ENCODE results near the gene PGLYRP3. TPM values are rescaled to one million over a fixed set of nuclear protein-coding genes. Genes with fewer than 3 reads are reported as not detected.
A peak's percentile ranks its signal among the peaks of the same experiment; 100 is the strongest.

The PGLYRP3 gene
- total RNA-seq, 1 donor from 2014 or later, result not detected

DNA sequence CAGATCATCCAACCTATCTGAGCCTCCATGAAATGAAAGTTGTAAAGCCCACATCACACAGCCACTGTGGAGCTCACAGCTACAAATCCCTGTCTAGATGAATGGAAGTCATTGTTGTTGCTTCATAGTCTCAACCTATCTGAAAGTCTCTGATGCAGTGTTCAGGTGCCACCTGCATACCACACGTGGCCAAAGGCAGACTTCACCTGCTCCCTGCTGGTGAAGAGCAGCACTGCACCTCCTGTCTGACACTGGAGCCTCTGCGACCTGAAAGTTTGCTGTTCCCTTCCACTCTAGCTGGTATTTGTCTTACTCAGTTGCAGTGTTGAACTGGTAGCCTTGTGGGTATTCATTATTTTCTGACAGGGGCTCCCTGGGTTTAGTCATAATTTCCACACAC, 34.9 kb downstream of the PGLYRP3 start:
- H3K4me1 Mint-ChIP-seq (ENCODE audit: low read depth, unreplicated experiment), result no peaks in the 10 kb centered on the region
- Histone ChIP-seq H3K36me3 (ENCODE audit: insufficient read depth, low read length) (no peaks in the 10 kb centered on the region), H3K4me1 (ENCODE audit: insufficient read depth, low read length) (no peaks in the 10 kb centered on the region), H2AFZ (ENCODE audit: low read depth, low read length) (no peak overlapping the region), H3K79me2 (ENCODE audit: insufficient read depth, low read length) (no peaks in the 10 kb centered on the region), H3K9me3 (ENCODE audit: insufficient read depth, low read depth, low read length) (no peaks in the 10 kb centered on the region), H3K27me3 (ENCODE audit: insufficient read depth, low read length) (no peaks in the 10 kb centered on the region), H3K9ac (ENCODE audit: low read length) (no peak overlapping the region), H4K20me1 (ENCODE audit: insufficient read depth, low read length) (no peaks in the 10 kb centered on the region), H3K27ac (ENCODE audit: low read depth, low read length) (no peak overlapping the region), H3K4me2 (ENCODE audit: low read length) (no peak overlapping the region), H3K4me3 (ENCODE audit: insufficient read depth, low read depth, low read length) (no peak overlapping the region)
- no peak for TF ChIP-seq EZH2 (IDR thresholded peaks at IDR 0.05; ENCODE audit: insufficient read depth, low read length)
- TF ChIP-seq, protein P1, sequence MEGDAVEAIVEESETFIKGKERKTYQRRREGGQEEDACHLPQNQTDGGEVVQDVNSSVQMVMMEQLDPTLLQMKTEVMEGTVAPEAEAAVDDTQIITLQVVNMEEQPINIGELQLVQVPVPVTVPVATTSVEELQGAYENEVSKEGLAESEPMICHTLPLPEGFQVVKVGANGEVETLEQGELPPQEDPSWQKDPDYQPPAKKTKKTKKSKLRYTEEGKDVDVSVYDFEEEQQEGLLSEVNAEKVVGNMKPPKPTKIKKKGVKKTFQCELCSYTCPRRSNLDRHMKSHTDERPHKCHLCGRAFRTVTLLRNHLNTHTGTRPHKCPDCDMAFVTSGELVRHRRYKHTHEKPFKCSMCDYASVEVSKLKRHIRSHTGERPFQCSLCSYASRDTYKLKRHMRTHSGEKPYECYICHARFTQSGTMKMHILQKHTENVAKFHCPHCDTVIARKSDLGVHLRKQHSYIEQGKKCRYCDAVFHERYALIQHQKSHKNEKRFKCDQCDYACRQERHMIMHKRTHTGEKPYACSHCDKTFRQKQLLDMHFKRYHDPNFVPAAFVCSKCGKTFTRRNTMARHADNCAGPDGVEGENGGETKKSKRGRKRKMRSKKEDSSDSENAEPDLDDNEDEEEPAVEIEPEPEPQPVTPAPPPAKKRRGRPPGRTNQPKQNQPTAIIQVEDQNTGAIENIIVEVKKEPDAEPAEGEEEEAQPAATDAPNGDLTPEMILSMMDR (IDR thresholded peaks at IDR 0.05; ENCODE audit: insufficient read depth, low read depth, low read length), result peak; percentile 32
- no peak overlapping the region for H3K27ac Mint-ChIP-seq (ENCODE audit: unreplicated experiment)
- no peaks in the 10 kb centered on the region for H3K9me3 Mint-ChIP-seq (ENCODE audit: unreplicated experiment)
- H3K36me3 Mint-ChIP-seq (ENCODE audit: low read depth, unreplicated experiment), result no peaks in the 10 kb centered on the region
- DNase-seq (ENCODE audit: low read depth) (no peak), FAIRE-seq (no peak)
- H3K27me3 Mint-ChIP-seq (ENCODE audit: low read depth, unreplicated experiment), result peaks cover 15% of the 10 kb centered on the region
- no peak overlapping the region for H3K4me3 Mint-ChIP-seq (ENCODE audit: unreplicated experiment)

DNA sequence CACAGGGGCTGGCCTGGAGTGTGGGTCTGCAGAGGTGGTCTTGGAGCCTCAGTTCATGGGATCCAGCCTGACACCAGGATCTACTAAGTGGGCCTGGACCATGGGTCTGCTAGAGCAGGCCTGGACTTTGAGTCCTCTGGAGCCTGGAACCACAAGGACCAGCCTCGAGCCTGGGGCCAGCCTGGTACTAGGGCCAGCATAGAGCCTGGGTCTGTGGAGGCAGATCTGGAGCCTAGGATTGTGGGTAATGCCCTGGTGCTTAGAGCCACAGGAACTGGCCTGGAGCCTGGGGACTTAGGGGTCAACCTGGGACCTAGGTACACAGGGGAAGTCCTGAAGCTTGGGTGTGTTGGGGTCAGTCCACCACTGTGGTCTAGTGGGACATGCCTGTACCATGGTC, 40.6 kb downstream of the PGLYRP3 start:
- DNase-seq (ENCODE audit: low read depth) (no peak), FAIRE-seq (no peak)
- H3K4me1 ChIP-seq (ENCODE audit: insufficient read depth, low read length), result no peaks in the 10 kb centered on the region
- H3K9ac ChIP-seq (ENCODE audit: low read length), result no peak overlapping the region
- Mint-ChIP-seq H3K4me1 (ENCODE audit: low read depth, unreplicated experiment) (no peaks in the 10 kb centered on the region), H3K4me3 (ENCODE audit: unreplicated experiment) (no peak overlapping the region), H3K27me3 (ENCODE audit: low read depth, unreplicated experiment) (no peaks in the 10 kb centered on the region), H3K27ac (ENCODE audit: unreplicated experiment) (no peak overlapping the region), H3K9me3 (ENCODE audit: unreplicated experiment) (no peaks in the 10 kb centered on the region), H3K36me3 (ENCODE audit: low read depth, unreplicated experiment) (no peaks in the 10 kb centered on the region)
- no peak overlapping the region for H2AFZ ChIP-seq (ENCODE audit: low read depth, low read length)
- no peak overlapping the region for H3K27ac ChIP-seq (ENCODE audit: low read depth, low read length)
- TF ChIP-seq, protein P1 (IDR thresholded peaks at IDR 0.05; ENCODE audit: insufficient read depth, low read depth, low read length), result no peak
- H3K4me3 ChIP-seq (ENCODE audit: insufficient read depth, low read depth, low read length), result no peak overlapping the region
- no peak overlapping the region for H3K4me2 ChIP-seq (ENCODE audit: low read length)
- no peaks in the 10 kb centered on the region for H4K20me1 ChIP-seq (ENCODE audit: insufficient read depth, low read length)
- H3K27me3 ChIP-seq (ENCODE audit: insufficient read depth, low read length), result no peaks in the 10 kb centered on the region
- no peaks in the 10 kb centered on the region for H3K36me3 ChIP-seq (ENCODE audit: insufficient read depth, low read length)
- H3K9me3 ChIP-seq (ENCODE audit: insufficient read depth, low read depth, low read length), result no peaks in the 10 kb centered on the region
- H3K79me2 ChIP-seq (ENCODE audit: insufficient read depth, low read length), result no peaks in the 10 kb centered on the region

DNA sequence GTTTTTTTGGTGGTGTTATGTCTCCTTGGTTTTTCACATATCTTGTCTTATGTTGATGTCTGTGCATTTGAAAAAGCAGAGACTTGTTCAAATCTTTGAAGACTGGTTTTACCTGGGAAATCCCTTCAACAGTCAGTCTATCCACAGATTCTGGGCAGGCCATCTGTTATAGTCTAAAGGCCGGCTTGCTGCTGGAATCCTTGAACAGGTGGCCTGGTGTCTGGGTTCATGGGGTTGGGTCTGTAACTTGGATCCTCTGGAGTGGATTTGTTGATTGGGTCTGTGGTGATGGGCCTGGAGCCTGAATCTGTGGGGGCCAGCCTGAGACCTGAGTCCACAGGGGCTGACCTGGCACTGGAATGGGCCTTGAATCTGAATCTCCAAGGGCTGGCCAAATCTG, 41.0 kb downstream of the PGLYRP3 start:
- Mint-ChIP-seq H3K27ac (ENCODE audit: unreplicated experiment) (no peak overlapping the region), H3K9me3 (ENCODE audit: unreplicated experiment) (no peaks in the 10 kb centered on the region), H3K36me3 (ENCODE audit: low read depth, unreplicated experiment) (no peaks in the 10 kb centered on the region), H3K4me3 (ENCODE audit: unreplicated experiment) (no peak overlapping the region), H3K27me3 (ENCODE audit: low read depth, unreplicated experiment) (no peaks in the 10 kb centered on the region), H3K4me1 (ENCODE audit: low read depth, unreplicated experiment) (no peaks in the 10 kb centered on the region)
- Histone ChIP-seq H3K27me3 (ENCODE audit: insufficient read depth, low read length) (no peaks in the 10 kb centered on the region), H3K4me2 (ENCODE audit: low read length) (no peak overlapping the region), H3K27ac (ENCODE audit: low read depth, low read length) (no peak overlapping the region), H3K4me1 (ENCODE audit: insufficient read depth, low read length) (no peaks in the 10 kb centered on the region), H3K9me3 (ENCODE audit: insufficient read depth, low read depth, low read length) (no peaks in the 10 kb centered on the region), H3K4me3 (ENCODE audit: insufficient read depth, low read depth, low read length) (no peak overlapping the region), H4K20me1 (ENCODE audit: insufficient read depth, low read length) (no peaks in the 10 kb centered on the region), H3K9ac (ENCODE audit: low read length) (no peak overlapping the region), H3K79me2 (ENCODE audit: insufficient read depth, low read length) (no peaks in the 10 kb centered on the region), H2AFZ (ENCODE audit: low read depth, low read length) (no peak overlapping the region), H3K36me3 (ENCODE audit: insufficient read depth, low read length) (no peaks in the 10 kb centered on the region)
- TF ChIP-seq, protein P1 (IDR thresholded peaks at IDR 0.05; ENCODE audit: insufficient read depth, low read depth, low read length), result no peak
- FAIRE-seq, result no peak
- DNase-seq (ENCODE audit: low read depth), result no peak
